ENCODE results near the gene TMEM187.
"Not testable (repeated sequence)": the region's sequence is repeated elsewhere in the genome, so short reads cannot be mapped to it uniquely, and the experiment has no call there.

Gene TMEM187

GRCh38 chrX:153984351-153985178, 12.0 kb downstream of the TMEM187 start:
- Histone ChIP-seq H3K27me3 (ENCODE audit: control insufficient read depth, insufficient read depth, low read length, poor library complexity, severe bottlenecking) (no peaks in the 10 kb centered on the region), H3K36me3 (ENCODE audit: control insufficient read depth, insufficient read depth, low read length) (no peaks in the 10 kb centered on the region), H3K9me3 (ENCODE audit: control insufficient read depth, low read length) (no peaks in the 10 kb centered on the region), H3K27ac (ENCODE audit: insufficient read depth, low read depth, low read length, poor library complexity, severe bottlenecking) (no peak overlapping the region), H3K4me3 (ENCODE audit: insufficient read depth, low read depth, low read length) (no peak overlapping the region), H3K4me1 (ENCODE audit: control insufficient read depth, insufficient read depth, low read length) (peaks cover 9% of the 10 kb centered on the region)
- 87 to 91% methylated on average over 19 to 20 of the region's 20 CpGs for WGBS, 2 experiments

DNA sequence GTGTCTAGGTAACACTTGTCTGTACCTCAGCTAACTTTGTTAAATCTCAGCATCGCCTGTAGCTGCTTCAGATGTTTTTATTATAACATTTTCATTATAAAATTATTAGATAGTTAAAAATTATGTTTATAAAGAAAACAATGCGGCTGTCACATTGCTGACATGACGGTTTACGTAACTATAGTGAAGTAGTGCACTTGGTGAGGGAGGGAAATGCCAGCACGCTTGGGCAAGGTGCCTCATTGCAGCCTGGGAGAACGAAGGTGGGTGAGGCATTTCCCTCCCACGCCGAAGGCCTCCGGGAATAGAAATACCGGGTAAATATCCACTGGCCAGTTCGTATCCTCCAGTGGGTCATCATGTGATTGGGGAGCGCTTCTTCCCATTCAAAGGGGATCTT, 15.9 kb downstream of the TMEM187 start:
- Histone ChIP-seq H3K4me1 (ENCODE audit: control insufficient read depth, insufficient read depth, low read length) (peaks cover 9% of the 10 kb centered on the region), H3K27ac (ENCODE audit: insufficient read depth, low read depth, low read length, poor library complexity, severe bottlenecking) (no peak overlapping the region), H3K27me3 (ENCODE audit: control insufficient read depth, insufficient read depth, low read length, poor library complexity, severe bottlenecking) (no peaks in the 10 kb centered on the region), H3K4me3 (ENCODE audit: insufficient read depth, low read depth, low read length) (no peak overlapping the region), H3K36me3 (ENCODE audit: control insufficient read depth, insufficient read depth, low read length) (no peaks in the 10 kb centered on the region), H3K9me3 (ENCODE audit: control insufficient read depth, low read length) (no peaks in the 10 kb centered on the region)
- 95 to 96% methylated on average over 11 of the region's 12 CpGs for WGBS, 2 experiments

- Histone ChIP-seq H3K27ac (ENCODE audit: insufficient read depth, low read depth, low read length, poor library complexity, severe bottlenecking) (no peak overlapping the region), H3K36me3 (ENCODE audit: control insufficient read depth, insufficient read depth, low read length) (no peaks in the 10 kb centered on the region), H3K9me3 (ENCODE audit: control insufficient read depth, low read length) (no peaks in the 10 kb centered on the region), H3K4me3 (ENCODE audit: insufficient read depth, low read depth, low read length) (no peak overlapping the region), H3K27me3 (ENCODE audit: control insufficient read depth, insufficient read depth, low read length, poor library complexity, severe bottlenecking) (no peaks in the 10 kb centered on the region), H3K4me1 (ENCODE audit: control insufficient read depth, insufficient read depth, low read length) (peaks cover 3% of the 10 kb centered on the region)
- 94 to 95% methylated on average over 14 of the region's 14 CpGs for WGBS, 2 experiments
These were observed 17.6 kb downstream of the TMEM187 start for GRCh38 chrX:153989973-153990655.

DNA sequence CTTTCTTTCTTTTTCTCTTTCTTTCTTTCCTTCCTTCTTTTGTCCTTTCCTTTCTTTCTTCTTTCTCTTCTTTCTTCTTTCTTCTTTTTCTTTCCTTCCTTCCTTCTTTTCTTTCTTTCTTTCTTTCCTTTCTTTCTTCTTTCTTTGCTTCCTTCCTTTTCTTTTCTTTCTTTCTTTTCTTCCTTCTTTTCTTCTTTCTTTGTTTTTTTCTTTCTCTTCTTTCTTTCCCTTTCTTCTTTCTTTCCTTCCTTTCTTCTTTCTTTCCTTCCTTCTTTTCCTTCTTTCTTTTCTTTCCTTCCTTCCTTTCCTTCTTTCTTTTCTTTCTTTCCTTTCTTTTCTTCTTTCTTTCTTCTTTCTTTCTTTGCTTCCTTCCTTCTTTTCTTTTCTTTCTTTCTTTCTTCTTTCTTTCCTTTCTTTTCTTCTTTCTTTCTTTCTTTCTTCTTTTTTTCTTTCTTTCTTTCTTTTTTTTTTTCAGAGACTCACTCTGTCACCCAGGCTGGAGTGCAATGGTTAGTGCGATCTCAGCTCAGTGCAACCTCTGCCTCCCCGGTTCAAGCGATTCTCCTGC, 18.5 kb downstream of the TMEM187 start:
- H3K27ac ChIP-seq (ENCODE audit: insufficient read depth, low read depth, low read length, poor library complexity, severe bottlenecking) = no peak overlapping the region
- H3K27me3 ChIP-seq (ENCODE audit: control insufficient read depth, insufficient read depth, low read length, poor library complexity, severe bottlenecking) = no peaks in the 10 kb centered on the region
- WGBS, 2 experiments = 100% methylated on average over 3 of the region's 3 CpGs
- no peaks in the 10 kb centered on the region for H3K9me3 ChIP-seq (ENCODE audit: control insufficient read depth, low read length)
- no peak overlapping the region for H3K4me3 ChIP-seq (ENCODE audit: insufficient read depth, low read depth, low read length)
- no peaks in the 10 kb centered on the region for H3K4me1 ChIP-seq (ENCODE audit: control insufficient read depth, insufficient read depth, low read length)
- no peaks in the 10 kb centered on the region for H3K36me3 ChIP-seq (ENCODE audit: control insufficient read depth, insufficient read depth, low read length)

DNA sequence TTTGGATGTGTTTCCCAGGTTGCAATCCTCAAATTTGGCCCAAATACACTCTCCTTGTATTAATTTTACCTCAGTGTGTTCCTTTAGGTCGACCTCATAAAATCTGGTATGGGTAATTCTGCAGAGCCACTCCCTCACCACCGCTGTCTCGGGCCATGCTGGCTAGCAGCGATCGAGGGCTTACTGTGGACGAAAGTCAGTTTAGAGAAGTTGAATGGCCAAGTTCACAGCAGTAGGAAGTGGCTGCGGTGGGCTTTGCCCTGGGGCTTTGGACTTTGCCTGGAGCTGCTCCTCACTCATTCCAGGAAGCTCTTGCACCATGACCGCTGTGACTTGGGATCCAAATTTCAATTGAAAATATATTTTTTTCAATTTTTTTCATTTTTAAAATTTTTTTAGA, 19.6 kb downstream of the TMEM187 start:
- WGBS, 2 experiments = 96 to 97% methylated on average over 7 of the region's 8 CpGs
- Histone ChIP-seq H3K9me3 (ENCODE audit: control insufficient read depth, low read length) (no peaks in the 10 kb centered on the region), H3K36me3 (ENCODE audit: control insufficient read depth, insufficient read depth, low read length) (no peaks in the 10 kb centered on the region), H3K27ac (ENCODE audit: insufficient read depth, low read depth, low read length, poor library complexity, severe bottlenecking) (no peak overlapping the region), H3K27me3 (ENCODE audit: control insufficient read depth, insufficient read depth, low read length, poor library complexity, severe bottlenecking) (no peaks in the 10 kb centered on the region), H3K4me3 (ENCODE audit: insufficient read depth, low read depth, low read length) (no peak overlapping the region), H3K4me1 (ENCODE audit: control insufficient read depth, insufficient read depth, low read length) (no peaks in the 10 kb centered on the region)

GRCh38 chrX:153993079-153993478, 20.5 kb downstream of the TMEM187 start:
- H3K27me3 ChIP-seq (ENCODE audit: control insufficient read depth, insufficient read depth, low read length, poor library complexity, severe bottlenecking) = no peaks in the 10 kb centered on the region
- H3K4me3 ChIP-seq (ENCODE audit: insufficient read depth, low read depth, low read length) = no peak overlapping the region
- no peak overlapping the region for H3K27ac ChIP-seq (ENCODE audit: insufficient read depth, low read depth, low read length, poor library complexity, severe bottlenecking)
- H3K36me3 ChIP-seq (ENCODE audit: control insufficient read depth, insufficient read depth, low read length) = no peaks in the 10 kb centered on the region
- WGBS, 2 experiments = 88 to 91% methylated on average over 12 of the region's 12 CpGs
- no peaks in the 10 kb centered on the region for H3K4me1 ChIP-seq (ENCODE audit: control insufficient read depth, insufficient read depth, low read length)
- no peaks in the 10 kb centered on the region for H3K9me3 ChIP-seq (ENCODE audit: control insufficient read depth, low read length)

DNA sequence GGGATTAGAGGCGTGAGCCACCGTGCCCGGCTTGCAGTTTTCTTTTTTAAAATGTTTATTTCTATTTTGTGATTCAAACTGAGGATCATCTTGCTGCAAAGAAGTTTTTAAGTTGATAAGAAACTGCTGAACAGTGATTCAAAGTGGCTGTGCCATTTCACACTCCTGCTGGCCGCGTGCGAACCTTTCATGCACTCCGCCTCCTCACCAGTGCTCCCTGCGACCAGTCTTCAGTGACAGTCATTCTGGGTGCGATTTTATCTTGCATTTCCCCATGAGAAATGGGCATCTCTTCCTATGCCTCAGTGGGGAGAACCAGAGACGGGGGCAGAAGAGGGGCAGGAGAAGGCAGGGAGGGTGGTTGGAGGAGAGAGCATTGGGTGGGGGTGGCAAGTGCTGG, 21.4 kb downstream of the TMEM187 start:
- Histone ChIP-seq H3K9me3 (ENCODE audit: control insufficient read depth, low read length) (no peaks in the 10 kb centered on the region), H3K36me3 (ENCODE audit: control insufficient read depth, insufficient read depth, low read length) (no peaks in the 10 kb centered on the region), H3K4me3 (ENCODE audit: insufficient read depth, low read depth, low read length) (no peak overlapping the region), H3K27me3 (ENCODE audit: control insufficient read depth, insufficient read depth, low read length, poor library complexity, severe bottlenecking) (no peaks in the 10 kb centered on the region), H3K27ac (ENCODE audit: insufficient read depth, low read depth, low read length, poor library complexity, severe bottlenecking) (no peak overlapping the region), H3K4me1 (ENCODE audit: control insufficient read depth, insufficient read depth, low read length) (no peaks in the 10 kb centered on the region)
- 87 to 89% methylated on average over 10 of the region's 10 CpGs for WGBS, 2 experiments

GRCh38 chrX:153994398-153994797, 21.8 kb downstream of the TMEM187 start:
- 83 to 89% methylated on average over 1 to 3 of the region's 5 CpGs for WGBS, 2 experiments
- H3K4me3 ChIP-seq (ENCODE audit: insufficient read depth, low read depth, low read length); H3K27me3 ChIP-seq (ENCODE audit: control insufficient read depth, insufficient read depth, low read length, poor library complexity, severe bottlenecking); H3K27ac ChIP-seq (ENCODE audit: insufficient read depth, low read depth, low read length, poor library complexity, severe bottlenecking); H3K4me1 ChIP-seq (ENCODE audit: control insufficient read depth, insufficient read depth, low read length); H3K36me3 ChIP-seq (ENCODE audit: control insufficient read depth, insufficient read depth, low read length); H3K9me3 ChIP-seq (ENCODE audit: control insufficient read depth, low read length): not testable (repeated sequence)

- H3K9me3 ChIP-seq (ENCODE audit: control insufficient read depth, low read length) = no peaks in the 10 kb centered on the region
- WGBS, 2 experiments = 91 to 97% methylated on average over 8 of the region's 8 CpGs
- H3K27ac ChIP-seq (ENCODE audit: insufficient read depth, low read depth, low read length, poor library complexity, severe bottlenecking) = no peak overlapping the region
- no peaks in the 10 kb centered on the region for H3K4me1 ChIP-seq (ENCODE audit: control insufficient read depth, insufficient read depth, low read length)
- no peak overlapping the region for H3K4me3 ChIP-seq (ENCODE audit: insufficient read depth, low read depth, low read length)
- H3K27me3 ChIP-seq (ENCODE audit: control insufficient read depth, insufficient read depth, low read length, poor library complexity, severe bottlenecking) = no peaks in the 10 kb centered on the region
- no peaks in the 10 kb centered on the region for H3K36me3 ChIP-seq (ENCODE audit: control insufficient read depth, insufficient read depth, low read length)
These were observed 22.9 kb downstream of the TMEM187 start for GRCh38 chrX:153995504-153995903.

GRCh38 chrX:153999359-154000037, 26.9 kb downstream of the TMEM187 start:
- no peaks in the 10 kb centered on the region for H3K27me3 ChIP-seq (ENCODE audit: control insufficient read depth, insufficient read depth, low read length, poor library complexity, severe bottlenecking)

More at GRCh38 chrX:153999359-154000037, 26.9 kb downstream of the TMEM187 start:
- 68 to 73% methylated on average over 15 to 19 of the region's 19 CpGs for WGBS, 2 experiments
- peaks cover 3% of the 10 kb centered on the region for H3K4me1 ChIP-seq (ENCODE audit: control insufficient read depth, insufficient read depth, low read length)
- H3K9me3 ChIP-seq (ENCODE audit: control insufficient read depth, low read length) = no peaks in the 10 kb centered on the region
- no peak overlapping the region for H3K4me3 ChIP-seq (ENCODE audit: insufficient read depth, low read depth, low read length)
- no peaks in the 10 kb centered on the region for H3K36me3 ChIP-seq (ENCODE audit: control insufficient read depth, insufficient read depth, low read length)
- no peak overlapping the region for H3K27ac ChIP-seq (ENCODE audit: insufficient read depth, low read depth, low read length, poor library complexity, severe bottlenecking)

Data from ectodermal cell (in vitro differentiated cells).